Transverse colon (tissue), 4 donors: Measurements from ENCODE around the gene CCDC89. TPM values are rescaled to one million over a fixed set of nuclear protein-coding genes. Genes with fewer than 3 reads are reported as not detected.

ENCODE experiments used
- DNase-seq: peaks from one replicate; pipeline ENCODE4 v3.0.0-alpha.2; 2019
- H3K27ac ChIP-seq, 4 donors: fragments of 200-600 bp; sonication (generic); 2 replicates each; pipeline ENCODE4 v1.5.1; 2016 to 2018; ENCODE audit warnings: inconsistent platforms in 4 of 4
- H3K27me3 ChIP-seq: fragments of 200-600 bp; sonication (generic); 2 replicates; pipeline ENCODE4 v1.5.1; 2017; ENCODE audit warnings: inconsistent platforms
- H3K36me3 ChIP-seq, 4 donors: fragments of 200-600 bp; sonication (generic); 2 replicates each; pipeline ENCODE4 v1.5.1; 2017 to 2019; ENCODE audit warnings: inconsistent platforms in 4 of 4
- H3K4me1 ChIP-seq, 4 donors: fragments of 200-600 bp; sonication (generic); 2 replicates each; pipeline ENCODE4 v1.5.1; 2017 to 2020; ENCODE audit warnings: inconsistent platforms in 4 of 4
- H3K4me3 ChIP-seq, 4 donors: fragments of 200-600 bp; sonication (generic); 1 replicate in 1 of 4; 2 replicates in 3 of 4; pipeline versions ENCODE4 v1.5.1 to v1.6.1; 2017 to 2019; ENCODE audit warnings: inconsistent platforms in 4 of 4
- H3K9me3 ChIP-seq, 2 donors: fragments of 200-600 bp; sonication (generic); 2 replicates each; pipeline ENCODE4 v1.5.1; 2017 to 2019; ENCODE audit warnings: inconsistent platforms in 2 of 2
- EP300 ChIP-seq: sonication (generic); formaldehyde crosslinking; IDR thresholded peaks from one replicate; pipeline ENCODE4 v1.6.1; 2017; ENCODE audit warnings: antibody characterized with exemption, low read depth
- POLR2A ChIP-seq: fragments of 450-650 bp; IDR thresholded peaks from one replicate; pipeline ENCODE4 v1.6.1; 2016; ENCODE audit warnings: antibody characterized with exemption, mild to moderate bottlenecking, moderate library complexity
- POLR2AphosphoS5 ChIP-seq, 3 donors: sonication (generic); formaldehyde crosslinking; IDR thresholded peaks; one replicate each; pipeline ENCODE4 v1.6.1; 2016; ENCODE audit warnings: antibody characterized with exemption in 3 of 3
- WGBS, 2 donors: methylation state at CpG; one replicate each; pipeline ENCODE4 v1.1.5; 2018; ENCODE audit warnings: low coverage in 1 of 2; 5-methylcytosine and 5-hydroxymethylcytosine counted together
- in situ Hi-C, 4 donors: fragments of 200-750 bp; cut with MboI; loops; one replicate each; pipeline versions ENCODE4 v1.15.0 to v1.15.1; 2017; ENCODE audit warnings: low sequenced_read_pairs in 3 of 4, low pct_ligation_motif_present in 1 of 4, low pct_unique_long_range_greater_than_20kb in 1 of 4
- intact Hi-C: fragments of 100-400 bp; cut with DNase I; formaldehyde crosslinking; loops from one replicate; pipeline ENCODE4 v1.15.1; 2023; ENCODE audit warnings: low total_unique reads
- total RNA-seq, 4 donors: library from RNA; depleted of rRNA; stranded (reverse); fragments of >200 nt; gene quantifications; one replicate each; pipeline ENCODE4 v1.1.0, GENCODE V29; 2016
- TF ChIP-seq, protein P1 (sequence below), 5 experiments: fragments of 200-600 bp in 3 of 5; fragments of 450-650 bp in 2 of 5; sonication (generic) in 3 of 5; IDR thresholded peaks; 1 replicate in 2 of 5; 2 replicates in 3 of 5; pipeline ENCODE4 v1.5.1; 2016 to 2017; ENCODE audit warnings: antibody characterized with exemption in 5 of 5, inconsistent platforms in 3 of 5, mild to moderate bottlenecking in 2 of 5, moderate library complexity in 1 of 5

CCDC89 gene
- total RNA-seq, 4 donors from 2014 or later, result 1.00 to 9.6 (median 7.2) TPM

DNA sequence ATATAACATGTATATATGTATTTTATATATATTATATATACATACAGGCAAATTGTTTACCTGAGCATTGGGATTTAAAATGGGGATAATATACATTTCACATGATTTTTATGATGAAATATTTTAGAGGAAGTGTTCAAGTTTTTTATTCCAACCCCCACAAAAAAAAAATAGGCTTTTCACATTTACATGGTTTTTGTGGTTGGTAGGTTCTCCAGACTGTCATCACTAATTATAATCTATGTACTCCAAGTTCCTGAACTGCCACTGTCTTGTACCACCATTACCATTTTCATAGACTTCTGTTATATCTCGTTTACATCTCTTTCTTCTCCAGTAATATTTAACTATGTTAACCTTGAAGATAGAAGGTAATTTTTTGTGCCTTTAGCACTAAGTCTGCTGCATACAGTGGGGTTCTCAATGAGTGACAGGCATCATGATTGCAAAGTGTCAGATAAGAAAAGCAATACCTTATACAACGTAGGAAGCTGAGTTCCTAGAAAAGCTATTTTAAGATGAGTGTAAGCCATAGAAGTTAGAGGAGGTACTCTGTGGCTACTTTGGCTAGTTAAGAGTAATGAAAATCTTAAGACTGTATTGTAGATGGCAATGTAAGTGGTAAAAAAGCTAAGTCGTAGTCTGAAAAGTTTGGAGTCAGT lies 33.1 kb downstream of the CCDC89 start:
- no peak overlapping the region for H3K4me3 ChIP-seq
- peaks cover 7 to 22% (median 15%) of the 10 kb centered on the region in 4 donors for H3K4me1 ChIP-seq
- DNase-seq, result no peak
- no peaks in the 10 kb centered on the region for H3K27me3 ChIP-seq
- H3K9me3 ChIP-seq, result no peaks in the 10 kb centered on the region
- peaks cover 0 to 8% (median 2%) of the 10 kb centered on the region in 4 donors for H3K36me3 ChIP-seq
- in situ Hi-C loops, result loop anchor here in 1 of 4 donors (25.0 kb wide), 1 partner anchor 584 kb away; the partner anchor contains the start of gene EED
- TF ChIP-seq POLR2A (no peak), EP300 (no peak), POLR2AphosphoS5 (IDR thresholded peaks at IDR 0.05) (no peak)
- TF ChIP-seq, protein P1, sequence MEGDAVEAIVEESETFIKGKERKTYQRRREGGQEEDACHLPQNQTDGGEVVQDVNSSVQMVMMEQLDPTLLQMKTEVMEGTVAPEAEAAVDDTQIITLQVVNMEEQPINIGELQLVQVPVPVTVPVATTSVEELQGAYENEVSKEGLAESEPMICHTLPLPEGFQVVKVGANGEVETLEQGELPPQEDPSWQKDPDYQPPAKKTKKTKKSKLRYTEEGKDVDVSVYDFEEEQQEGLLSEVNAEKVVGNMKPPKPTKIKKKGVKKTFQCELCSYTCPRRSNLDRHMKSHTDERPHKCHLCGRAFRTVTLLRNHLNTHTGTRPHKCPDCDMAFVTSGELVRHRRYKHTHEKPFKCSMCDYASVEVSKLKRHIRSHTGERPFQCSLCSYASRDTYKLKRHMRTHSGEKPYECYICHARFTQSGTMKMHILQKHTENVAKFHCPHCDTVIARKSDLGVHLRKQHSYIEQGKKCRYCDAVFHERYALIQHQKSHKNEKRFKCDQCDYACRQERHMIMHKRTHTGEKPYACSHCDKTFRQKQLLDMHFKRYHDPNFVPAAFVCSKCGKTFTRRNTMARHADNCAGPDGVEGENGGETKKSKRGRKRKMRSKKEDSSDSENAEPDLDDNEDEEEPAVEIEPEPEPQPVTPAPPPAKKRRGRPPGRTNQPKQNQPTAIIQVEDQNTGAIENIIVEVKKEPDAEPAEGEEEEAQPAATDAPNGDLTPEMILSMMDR (IDR thresholded peaks at IDR 0.05), result no peak
- intact Hi-C loops, result no loop called here
- no peak overlapping the region for H3K27ac ChIP-seq
- 55 to 58% methylated on average over 3 of the region's 3 CpGs for WGBS, 2 donors

DNA sequence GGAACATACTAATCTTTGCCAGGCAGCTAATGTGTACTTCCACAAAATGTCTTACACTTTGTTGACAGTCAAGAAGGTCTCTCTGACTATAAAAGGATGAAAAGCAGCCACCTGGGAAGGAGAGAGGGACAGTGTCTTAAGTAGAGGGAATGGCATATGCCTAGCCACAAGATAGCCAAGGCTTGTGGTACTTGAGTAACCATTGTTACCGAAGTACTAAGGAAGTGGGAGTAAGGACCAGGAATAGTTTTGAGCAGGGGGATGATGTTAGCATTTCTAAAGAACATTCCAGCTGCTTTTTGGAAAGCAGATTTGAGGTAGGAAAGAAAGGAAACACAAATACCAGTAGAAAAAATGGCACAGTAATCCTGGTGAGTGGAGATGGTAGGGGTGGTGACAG lies 34.9 kb downstream of the CCDC89 start:
- no peak for DNase-seq
- no peak overlapping the region for H3K27ac ChIP-seq
- no peaks in the 10 kb centered on the region for H3K9me3 ChIP-seq
- 84% methylated on average over 1 of the region's 1 CpG; no CpG with 5 or more reads in 1 of the 2 donors for WGBS, 2 donors
- H3K4me3 ChIP-seq, result no peak overlapping the region
- H3K36me3 ChIP-seq, result peaks cover 0 to 4% (median 0%) of the 10 kb centered on the region in 4 donors
- intact Hi-C loops, result no loop called here
- no peaks in the 10 kb centered on the region for H3K27me3 ChIP-seq
- TF ChIP-seq POLR2A, result no peak
- TF ChIP-seq, protein P1 (IDR thresholded peaks at IDR 0.05), result no peak
- TF ChIP-seq EP300, result no peak
- no peak for TF ChIP-seq POLR2AphosphoS5 (IDR thresholded peaks at IDR 0.05)
- peaks cover 10 to 32% (median 18%) of the 10 kb centered on the region in 4 donors for H3K4me1 ChIP-seq
- in situ Hi-C loops, result loop anchor here in 1 of 4 donors (25.0 kb wide), 1 partner anchor 586 kb away; the partner anchor contains the start of gene EED

DNA sequence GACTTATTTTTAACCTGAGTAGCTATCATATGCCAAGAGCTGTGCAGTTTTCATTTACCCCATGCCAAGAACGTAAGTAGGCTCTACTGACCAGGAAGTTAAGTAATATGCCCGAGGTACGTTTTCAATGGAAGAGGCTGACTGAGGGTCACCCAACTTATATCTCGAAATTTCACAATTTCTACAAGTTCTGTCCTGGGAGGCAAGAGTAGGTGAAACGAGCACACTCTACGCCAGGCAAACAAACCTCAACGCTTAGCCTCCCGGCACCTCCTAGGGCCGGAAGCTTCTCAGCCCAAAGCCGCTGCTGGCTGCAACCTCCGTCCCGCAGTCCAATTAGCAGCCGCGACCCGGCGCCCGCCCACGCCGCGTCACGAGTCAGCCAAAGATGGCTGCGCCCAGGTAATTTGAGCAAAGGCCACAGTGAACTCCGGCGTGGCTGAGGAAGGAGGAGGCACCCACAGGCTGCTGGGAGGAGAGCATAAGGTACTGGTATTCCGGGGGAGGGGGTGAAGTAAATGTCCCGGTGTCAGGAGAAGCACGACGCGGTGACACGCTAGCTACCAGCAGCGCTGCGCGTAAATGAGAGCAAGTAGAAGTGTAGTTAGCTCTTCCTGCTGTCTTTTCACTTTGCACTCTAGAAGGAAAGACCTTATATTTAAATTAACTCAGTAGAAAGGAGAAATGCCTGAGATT lies 38.2 kb downstream of the CCDC89 start, which contains the start of gene TMEM126A:
TSS of gene TMEM126A (plus strand) at position 364 of the 696 bp plus-strand sequence. CDS start 2,289 bp downstream, outside the sequence.
- DNase-seq, result peak; percentile 92
- intact Hi-C loops (no loop called here), in situ Hi-C loops (no loop called here)
- Histone ChIP-seq H3K36me3 (no peaks in the 10 kb centered on the region), H3K27me3 (no peaks in the 10 kb centered on the region), H3K9me3 (no peaks in the 10 kb centered on the region), H3K27ac (peak within 1 kb of the TSS; percentile 82 to 91 (median 84)), H3K4me1 (peaks cover 10 to 32% (median 18%) of the 10 kb centered on the region in 4 donors), H3K4me3 (peak within 1 kb of the TSS; percentile 46 to 78 (median 56))
- 0% methylated on average over 7 to 33 of the region's 33 CpGs for WGBS, 2 donors
- peak; percentile 90 for TF ChIP-seq POLR2A
- TF ChIP-seq EP300, result no peak
- TF ChIP-seq POLR2AphosphoS5 (IDR thresholded peaks at IDR 0.05), result peak; percentile 85 to 92 (median 88)
- TF ChIP-seq, protein P1 (IDR thresholded peaks at IDR 0.05), result no peak

DNA sequence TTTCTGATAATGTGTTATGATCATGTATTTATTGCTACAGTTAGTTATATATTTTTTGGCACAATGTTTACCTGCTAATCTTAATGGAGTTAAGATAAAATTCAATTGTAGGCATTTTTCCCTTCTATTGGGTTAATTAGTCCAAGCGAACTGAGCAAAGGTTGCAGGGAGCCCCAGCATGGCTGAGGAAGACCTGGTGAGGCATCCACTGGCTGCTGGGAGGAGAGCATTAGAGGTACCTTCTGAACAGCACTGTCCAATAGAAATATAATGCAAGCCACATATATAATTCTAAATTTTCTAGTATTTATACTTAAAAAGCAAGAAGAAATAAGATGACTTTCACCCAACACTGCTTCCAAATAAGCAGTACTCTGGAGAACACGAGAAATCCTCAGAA lies 38.9 kb downstream of the CCDC89 start:
- intact Hi-C loops (no loop called here), in situ Hi-C loops (no loop called here)
- H3K4me1 ChIP-seq, result peaks cover 10 to 32% (median 18%) of the 10 kb centered on the region in 4 donors
- no peaks in the 10 kb centered on the region for H3K9me3 ChIP-seq
- H3K27ac ChIP-seq, result peak overlapping the region; percentile 82 to 91 (median 84)
- H3K36me3 ChIP-seq, result no peaks in the 10 kb centered on the region
- WGBS, 2 donors, result 15 to 24% methylated on average over 2 of the region's 2 CpGs
- H3K27me3 ChIP-seq, result no peaks in the 10 kb centered on the region
- DNase-seq, result no peak
- peak overlapping the region; percentile 46 to 78 (median 56) for H3K4me3 ChIP-seq
- TF ChIP-seq POLR2AphosphoS5 (IDR thresholded peaks at IDR 0.05) (no peak), EP300 (no peak), POLR2A (no peak)
- TF ChIP-seq, protein P1 (IDR thresholded peaks at IDR 0.05), result no peak
